GM19395 (cell line): ENCODE data around the gene ETV7.
A peak's percentile ranks its signal among the peaks of the same experiment; 100 is the strongest.
"Not testable (repeated sequence)": the region's sequence is repeated elsewhere in the genome, so short reads cannot be mapped to it uniquely, and the experiment has no call there.

Source experiments
- ATAC-seq: cut with Tn5 transposase; IDR thresholded peaks from one replicate; pipeline ENCODE4 v1.9.1; 2021; ENCODE audit warnings: mild to moderate bottlenecking, moderate library complexity; ENCODE audit not compliant: unreplicated experiment

The ETV7 gene

GRCh38 chr6:36387440-36388303 is at the start of gene ETV7:
Gene ETV7 (minus strand): TSS chr6:36387669. CDS start chr6:36387541, 128 bp downstream.
- no peak for ATAC-seq

GRCh38 chr6:36436466-36436865 is 49.0 kb upstream of the ETV7 start:
- ATAC-seq = no peak

GRCh38 chr6:36432151-36432671 is 44.7 kb upstream of the ETV7 start:
- no peak for ATAC-seq

GRCh38 chr6:36431197-36431596 is 43.7 kb upstream of the ETV7 start:
- no peak for ATAC-seq

- no peak for ATAC-seq
Measured at GRCh38 chr6:36430351-36430750, 42.9 kb upstream of the ETV7 start.

GRCh38 chr6:36428911-36429310 is 41.4 kb upstream of the ETV7 start:
- no peak for ATAC-seq

GRCh38 chr6:36426622-36427021 is 39.2 kb upstream of the ETV7 start:
- ATAC-seq = no peak

- ATAC-seq = peak; percentile 95
Measured at GRCh38 chr6:36423101-36423824, 35.8 kb upstream of the ETV7 start.

- peak; percentile 7 for ATAC-seq
Measured at GRCh38 chr6:36422714-36423100, 35.2 kb upstream of the ETV7 start.

- ATAC-seq = no peak
Measured at GRCh38 chr6:36419310-36419709, 31.8 kb upstream of the ETV7 start.

- ATAC-seq = no peak
Measured at GRCh38 chr6:36418558-36418957, 31.1 kb upstream of the ETV7 start.

- no peak for ATAC-seq
Measured at GRCh38 chr6:36414481-36414880, 27.0 kb upstream of the ETV7 start.

GRCh38 chr6:36413489-36414480 is 26.3 kb upstream of the ETV7 start:
- ATAC-seq = no peak

GRCh38 chr6:36409718-36410117 is 22.2 kb upstream of the ETV7 start:
- not testable (repeated sequence) for ATAC-seq

- ATAC-seq = no peak
Measured at GRCh38 chr6:36404164-36404563, 16.7 kb upstream of the ETV7 start.

- no peak for ATAC-seq
Measured at GRCh38 chr6:36402481-36402880, 15.0 kb upstream of the ETV7 start.

GRCh38 chr6:36399970-36400369 is 12.5 kb upstream of the ETV7 start:
- no peak for ATAC-seq

GRCh38 chr6:36392621-36393020 is 5.2 kb upstream of the ETV7 start:
- no peak for ATAC-seq

- no peak for ATAC-seq
Measured at GRCh38 chr6:36389353-36389752, 1.9 kb upstream of the ETV7 start.

- no peak for ATAC-seq
Measured at GRCh38 chr6:36386495-36387439, 702 bp downstream of the ETV7 start.
